GM12878 (cell line): ENCODE measurements around the gene BBX. TPM values are rescaled to one million over a fixed set of nuclear protein-coding genes. Genes with fewer than 3 reads are reported as not detected.

Experiments
- ATAC-seq: fragments of 200-7000 bp; cut with Tn5 transposase; 3 replicates; pipeline ENCODE4 v1.9.1; 2020; ENCODE audit warnings: mild to moderate bottlenecking, moderate library complexity
- BruUV-seq: library from RNA; stranded (reverse); fragments of 400-500 nt; replicated peaks from 2 replicates; lab custom pipeline; 2021; lab: Mats Ljungman, UMichigan
- CTCF ChIA-PET: fragments of 300-600 bp; sonication (Branson Sonifier 250); formaldehyde crosslinking; extraction: SDS; loops from one replicate; lab custom pipeline; 2021; ENCODE audit warnings: inconsistent platforms; lab: Yijun Ruan, JAX
- POLR2A ChIA-PET: fragments of 350-600 bp; formaldehyde crosslinking; extraction: SDS; loops from one replicate; lab custom pipeline; 2021; ENCODE audit warnings: inconsistent platforms; lab: Charles Lee
- RAD21 ChIA-PET: fragments of 300-600 bp; sonication (Branson Sonifier 250); formaldehyde crosslinking; loops from one replicate; lab custom pipeline; 2023; ENCODE audit warnings: antibody characterized with exemption; ENCODE audit not compliant: unreplicated experiment; lab: Charles Lee
- SMC1A ChIA-PET: fragments of 300-600 bp; sonication (Branson Sonifier 250); formaldehyde crosslinking; loops from one replicate; lab custom pipeline; 2023; ENCODE audit not compliant: unreplicated experiment, uncharacterized antibody; lab: Charles Lee
- DNase-seq: peaks from one replicate; pipeline ENCODE4 v3.0.0-alpha.2; 2011; ENCODE audit warnings: low read depth, low spot score
- FAIRE-seq: peaks from 3 replicates; lab custom pipeline; 2011; peaks lifted over from hg19 to GRCh38; lab: Jason Lieb, UNC
- H2AFZ ChIP-seq: 2 replicates; pipeline ENCODE4 v1.6.0; 2011; ENCODE audit warnings: low read depth, low read length, control low read depth; ENCODE audit not compliant: control insufficient read depth
- H3K27ac ChIP-seq: 2 replicates; pipeline ENCODE4 v1.5.1; 2011; ENCODE audit warnings: control low read depth; ENCODE audit not compliant: control insufficient read depth, insufficient read depth
- H3K27me3 ChIP-seq, 2 experiments: replicated peaks in 1 of 2; 2 replicates each; pipeline versions ENCODE4 v1.6.0 to v1.6.1; 2011; ENCODE audit warnings: low read length in 1 of 2; ENCODE audit not compliant: control insufficient read depth in 2 of 2, insufficient read depth in 2 of 2
- H3K36me3 ChIP-seq, 2 experiments: 2 replicates each; pipeline ENCODE4 v1.5.1; 2011; ENCODE audit warnings: low read length in 1 of 2; ENCODE audit not compliant: control insufficient read depth in 2 of 2, insufficient read depth in 2 of 2
- H3K4me1 ChIP-seq: 2 replicates; pipeline ENCODE4 v1.6.1; 2011; ENCODE audit warnings: mild to moderate bottlenecking, low read length, moderate library complexity, mixed read lengths; ENCODE audit not compliant: control insufficient read depth, insufficient read depth
- H3K4me2 ChIP-seq: 2 replicates; pipeline ENCODE4 v1.6.0; 2011; ENCODE audit warnings: control low read depth; ENCODE audit not compliant: control insufficient read depth, insufficient read depth
- H3K4me3 ChIP-seq: fragments of 200-600 bp; sonication (generic); 2 replicates; pipeline ENCODE4 v1.5.1; 2016
- H3K79me2 ChIP-seq: 2 replicates; pipeline ENCODE4 v1.6.0; 2011; ENCODE audit warnings: low read length; ENCODE audit not compliant: control insufficient read depth, insufficient read depth
- H3K9ac ChIP-seq: 2 replicates; pipeline ENCODE4 v1.8.0; 2011; ENCODE audit warnings: low read length, control low read depth, mixed read lengths; ENCODE audit not compliant: control insufficient read depth, insufficient read depth
- H3K9me3 ChIP-seq: replicated peaks from 3 replicates; pipeline ENCODE4 v1.5.1; 2011; ENCODE audit warnings: mild to moderate bottlenecking, low read length; ENCODE audit not compliant: control insufficient read depth, insufficient read depth
- H4K20me1 ChIP-seq: 2 replicates; pipeline ENCODE4 v1.6.0; 2011; ENCODE audit not compliant: control insufficient read depth, insufficient read depth
- CBFB ChIP-seq: IDR thresholded peaks from 2 replicates; pipeline ENCODE4 v1.6.1; 2016; ENCODE audit warnings: antibody characterized with exemption, low read depth
- CBX5 ChIP-seq: sonication (generic); IDR thresholded peaks from 2 replicates; pipeline ENCODE4 v1.6.1; 2016; ENCODE audit warnings: low read depth, moderate library complexity, mild to moderate bottlenecking, inconsistent platforms
- KDM1A ChIP-seq: fragments of 200-600 bp; sonication (generic); IDR thresholded peaks from 2 replicates; pipeline ENCODE4 v1.6.1; 2016; ENCODE audit warnings: borderline replicate concordance
- MYC ChIP-seq: IDR thresholded peaks from 2 replicates; pipeline ENCODE4 v1.6.1; 2011; ENCODE audit warnings: mild to moderate bottlenecking, low read length, moderate library complexity, inconsistent platforms; ENCODE audit not compliant: insufficient read depth, insufficient replicate concordance, insufficient read length, severe bottlenecking
- NBN ChIP-seq: fragments of 450-650 bp; IDR thresholded peaks from 2 replicates; pipeline ENCODE4 v1.6.1; 2016
- NFYA ChIP-seq: IDR thresholded peaks from 2 replicates; pipeline ENCODE4 v1.6.1; 2011; ENCODE audit warnings: low read depth, mild to moderate bottlenecking, low read length, improper control_type of control experiment, borderline replicate concordance
- PBX3 ChIP-seq: IDR thresholded peaks from 2 replicates; pipeline ENCODE4 v1.6.1; 2011; ENCODE audit warnings: mild to moderate bottlenecking, low read depth, low read length, moderate library complexity; ENCODE audit not compliant: insufficient replicate concordance
- RB1 ChIP-seq: fragments of 450-650 bp; formaldehyde crosslinking; IDR thresholded peaks from 2 replicates; pipeline ENCODE4 v1.6.1; 2017; ENCODE audit warnings: mild to moderate bottlenecking, borderline replicate concordance
- SIX5 ChIP-seq: IDR thresholded peaks from 2 replicates; pipeline ENCODE4 v1.6.1; 2011; ENCODE audit warnings: mild to moderate bottlenecking, low read depth, low read length, moderate library complexity; ENCODE audit not compliant: severe bottlenecking
- SREBF1 ChIP-seq: IDR thresholded peaks from 2 replicates; pipeline ENCODE4 v1.6.1; 2012; ENCODE audit warnings: mild to moderate bottlenecking, low read length
- SREBF2 ChIP-seq: IDR thresholded peaks from 2 replicates; pipeline ENCODE4 v1.6.1; 2012; ENCODE audit warnings: mild to moderate bottlenecking, low read length
- TBL1XR1 ChIP-seq: IDR thresholded peaks from 2 replicates; pipeline ENCODE4 v1.6.1; 2012; ENCODE audit warnings: low read depth, low read length, improper control_type of control experiment
- ZNF207 ChIP-seq: fragments of 450-650 bp; IDR thresholded peaks from 2 replicates; pipeline ENCODE4 v1.6.1; 2014; ENCODE audit warnings: antibody characterized with exemption, mild to moderate bottlenecking, borderline replicate concordance
- ZNF687 ChIP-seq: fragments of 450-650 bp; IDR thresholded peaks from 2 replicates; pipeline ENCODE4 v1.6.1; 2017; ENCODE audit warnings: mild to moderate bottlenecking, moderate library complexity
- WGBS: methylation state at CpG from one replicate; pipeline ENCODE4 v1.1.6; 2016; ENCODE audit warnings: low lambda C conversion rate; ENCODE audit not compliant: insufficient replicate concordance, insufficient coverage; ENCODE audit errors: missing lambda C conversion rate; 5-methylcytosine and 5-hydroxymethylcytosine counted together
- in situ Hi-C: fragments of 300-500 bp; cut with MboI; formaldehyde crosslinking; loops from 9 replicates; pipeline ENCODE4 v1.14.3; 2018; ENCODE audit warnings: mixed read lengths
- intact Hi-C: fragments of 100-400 bp; cut with micrococcal nuclease; formaldehyde crosslinking; loops from one replicate; pipeline ENCODE4 v1.14.2; 2022; ENCODE audit not compliant: unreplicated experiment
- polyA plus RNA-seq, 11 experiments: library from polyadenylated mRNA; depleted of rRNA in 4 of 11; unstranded in 6 of 11; stranded (reverse) in 5 of 11; fragments of >200 nt; fragmentation: Nextera tagmentation in 4 of 11; fragmentation: Illumina TruSeq in 1 of 11; extraction: Ambion mirVana in 4 of 11; extraction: Trizol in 1 of 11; gene quantifications; 1 replicate in 1 of 11; 2 replicates in 10 of 11; pipeline versions ENCODE4 v1.2.1 to v1.2.3, GENCODE V29; 2011 to 2016; ENCODE audit warnings: inconsistent platforms in 2 of 11, missing spikeins in 2 of 11, low read depth in 1 of 11
- total RNA-seq, 4 experiments: library from RNA; depleted of rRNA in 3 of 4; stranded (reverse); fragments of >200 nt in 3 of 4; fragmentation: Illumina TruSeq in 1 of 4; extraction: Trizol in 1 of 4; gene quantifications; 2 replicates each; pipeline versions ENCODE4 v1.2.1 to v1.2.3, GENCODE V29; 2013 to 2021
- TF ChIP-seq, protein P1 (sequence below): IDR thresholded peaks from 2 replicates; pipeline ENCODE4 v1.6.1; 2011; ENCODE audit warnings: low read depth, mild to moderate bottlenecking, low read length, moderate library complexity, borderline replicate concordance; ENCODE audit errors: extremely low read depth
- TF ChIP-seq, protein P2 (sequence below): IDR thresholded peaks from 2 replicates; pipeline ENCODE4 v1.6.1; 2012; ENCODE audit warnings: low read depth, low read length, improper control_type of control experiment

Gene BBX
- total and polyA plus RNA-seq, 10 of the 15 experiments (the other 5 are each of a cell fraction or from before 2014, with no cell fraction given) = 13.3 to 38.5 (median 32.0) TPM

- no peaks in the 10 kb centered on the region for H3K27me3 ChIP-seq
- no TSS peak for BruUV-seq
- ChIA-PET POLR2A (no interaction called here), RAD21 (interaction anchor here (1.0 kb wide), 1 partner anchor 14 kb away, joined by 3 read pairs; no protein-coding TSS in a partner anchor), CTCF (interaction anchor here (1.7 to 3.4 kb wide), 2 partner anchors 14 to 28 kb away, joined by 7 to 18 read pairs; no protein-coding TSS in a partner anchor), SMC1A (no interaction called here)
- no peaks in the 10 kb centered on the region for H3K4me1 ChIP-seq
- ATAC-seq = no peak
- FAIRE-seq = no peak
- H3K36me3 ChIP-seq = no peaks in the 10 kb centered on the region
- WGBS = 69% methylated on average over 1 of the region's 1 CpG
- no peaks in the 10 kb centered on the region for H3K9me3 ChIP-seq
- in situ Hi-C loops = no loop called here
- intact Hi-C loops = no loop called here
- no peak overlapping the region for H3K4me3 ChIP-seq
- no peak overlapping the region for H3K27ac ChIP-seq
- no peak overlapping the region for H3K9ac ChIP-seq
- DNase-seq = no peak
- no peaks in the 10 kb centered on the region for H3K79me2 ChIP-seq
- H3K4me2 ChIP-seq = no peak overlapping the region
- H2AFZ ChIP-seq = no peak overlapping the region
- H4K20me1 ChIP-seq = no peaks in the 10 kb centered on the region
- TF ChIP-seq ZNF207 (no peak), KDM1A (no peak), ZNF687 (no peak), CBX5 (no peak), TBL1XR1 (no peak), SIX5 (no peak), SREBF2 (no peak), RB1 (no peak), NBN (no peak), PBX3 (no peak), NFYA (no peak), MYC (no peak), SREBF1 (no peak), CBFB (no peak)
- TF ChIP-seq, protein P1, sequence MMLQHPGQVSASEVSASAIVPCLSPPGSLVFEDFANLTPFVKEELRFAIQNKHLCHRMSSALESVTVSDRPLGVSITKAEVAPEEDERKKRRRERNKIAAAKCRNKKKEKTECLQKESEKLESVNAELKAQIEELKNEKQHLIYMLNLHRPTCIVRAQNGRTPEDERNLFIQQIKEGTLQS = no peak
- TF ChIP-seq, protein P2, sequence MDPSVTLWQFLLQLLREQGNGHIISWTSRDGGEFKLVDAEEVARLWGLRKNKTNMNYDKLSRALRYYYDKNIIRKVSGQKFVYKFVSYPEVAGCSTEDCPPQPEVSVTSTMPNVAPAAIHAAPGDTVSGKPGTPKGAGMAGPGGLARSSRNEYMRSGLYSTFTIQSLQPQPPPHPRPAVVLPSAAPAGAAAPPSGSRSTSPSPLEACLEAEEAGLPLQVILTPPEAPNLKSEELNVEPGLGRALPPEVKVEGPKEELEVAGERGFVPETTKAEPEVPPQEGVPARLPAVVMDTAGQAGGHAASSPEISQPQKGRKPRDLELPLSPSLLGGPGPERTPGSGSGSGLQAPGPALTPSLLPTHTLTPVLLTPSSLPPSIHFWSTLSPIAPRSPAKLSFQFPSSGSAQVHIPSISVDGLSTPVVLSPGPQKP = no peak
Observed at GRCh38 chr3:107704477-107704876, 181.7 kb downstream of the BBX start.
